Liver (tissue), 3 donors: ENCODE data around the gene MKNK2.

ENCODE experiments used
- FOXA1 ChIP-seq: IDR thresholded peaks from 2 replicates; pipeline ENCODE4 v1.6.1; 2016; ENCODE audit warnings: antibody characterized with exemption
- GABPA ChIP-seq, 2 donors: IDR thresholded peaks in 1 of 2; conservative IDR thresholded peaks in 1 of 2; 2 replicates each; pipeline ENCODE4 v1.6.1; 2016; ENCODE audit warnings: antibody characterized with exemption in 2 of 2, mild to moderate bottlenecking in 1 of 2, moderate library complexity in 1 of 2
- JUND ChIP-seq, 2 donors: IDR thresholded peaks; 2 replicates each; pipeline ENCODE4 v1.6.1; 2016; ENCODE audit warnings: antibody characterized with exemption in 2 of 2
- RAD21 ChIP-seq, 2 donors: IDR thresholded peaks; 2 replicates each; pipeline ENCODE4 v1.6.1; 2016; ENCODE audit warnings: antibody characterized with exemption in 2 of 2, mild to moderate bottlenecking in 2 of 2
- SP1 ChIP-seq: IDR thresholded peaks from 2 replicates; pipeline ENCODE4 v1.6.1; 2018; ENCODE audit warnings: antibody characterized with exemption, mild to moderate bottlenecking
- TF ChIP-seq, protein P1 (sequence below): fragments of 150-350 bp; IDR thresholded peaks from 2 replicates; pipeline ENCODE4 v1.5.1; 2017; ENCODE audit warnings: improper control_type of control experiment, low read depth, low read length; ENCODE audit not compliant: missing input control
- TF ChIP-seq, protein P2 (sequence below): IDR thresholded peaks from 2 replicates; pipeline ENCODE4 v1.6.1; 2016; ENCODE audit warnings: antibody characterized with exemption
- TF ChIP-seq, protein P3 (sequence below): IDR thresholded peaks from 2 replicates; pipeline ENCODE4 v1.6.1; 2016; ENCODE audit warnings: antibody characterized with exemption, mild to moderate bottlenecking
- donor health status: healthy.
- donor health status: healthy.

DNA sequence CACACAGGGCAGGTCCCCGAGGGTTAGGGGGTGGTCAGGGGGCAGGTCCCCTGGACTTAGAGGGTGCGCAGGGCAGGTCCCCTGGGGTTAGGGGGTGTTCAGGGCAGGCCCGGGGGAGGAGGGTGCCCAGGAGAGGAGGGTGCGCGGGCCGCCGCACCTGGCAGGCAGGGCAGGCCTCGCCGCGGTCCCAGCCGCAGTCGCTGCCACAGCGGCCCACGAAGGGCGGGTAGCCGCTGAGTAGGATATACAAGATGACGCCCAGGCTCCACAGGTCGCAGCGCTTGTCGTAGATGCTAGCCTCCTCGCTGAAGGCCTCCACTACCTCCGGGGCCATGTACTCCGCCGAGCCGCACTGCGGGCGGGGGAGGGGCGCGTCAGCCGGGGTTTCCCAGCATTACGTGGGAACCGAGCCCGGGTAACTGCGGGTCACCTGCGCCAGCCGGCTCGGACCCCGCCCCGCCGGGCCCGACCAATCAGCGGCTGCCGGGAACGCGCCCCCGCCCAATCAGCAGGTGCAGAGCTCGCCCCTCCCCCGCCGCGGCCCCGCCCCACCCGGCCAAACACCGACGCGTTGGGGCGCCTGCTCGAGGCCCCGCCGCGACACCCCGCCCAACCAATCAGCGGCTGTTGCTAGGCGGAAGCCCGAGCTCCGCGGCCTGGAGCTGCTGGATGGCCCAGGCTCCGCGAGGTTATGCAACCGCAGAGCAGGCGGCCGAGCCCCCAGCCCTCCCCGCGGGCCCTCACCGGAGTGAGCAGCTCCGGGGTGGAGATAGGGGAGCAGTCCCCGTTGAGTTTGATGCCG is 9.2 kb downstream of the MKNK2 start:
- TF ChIP-seq, protein P1, sequence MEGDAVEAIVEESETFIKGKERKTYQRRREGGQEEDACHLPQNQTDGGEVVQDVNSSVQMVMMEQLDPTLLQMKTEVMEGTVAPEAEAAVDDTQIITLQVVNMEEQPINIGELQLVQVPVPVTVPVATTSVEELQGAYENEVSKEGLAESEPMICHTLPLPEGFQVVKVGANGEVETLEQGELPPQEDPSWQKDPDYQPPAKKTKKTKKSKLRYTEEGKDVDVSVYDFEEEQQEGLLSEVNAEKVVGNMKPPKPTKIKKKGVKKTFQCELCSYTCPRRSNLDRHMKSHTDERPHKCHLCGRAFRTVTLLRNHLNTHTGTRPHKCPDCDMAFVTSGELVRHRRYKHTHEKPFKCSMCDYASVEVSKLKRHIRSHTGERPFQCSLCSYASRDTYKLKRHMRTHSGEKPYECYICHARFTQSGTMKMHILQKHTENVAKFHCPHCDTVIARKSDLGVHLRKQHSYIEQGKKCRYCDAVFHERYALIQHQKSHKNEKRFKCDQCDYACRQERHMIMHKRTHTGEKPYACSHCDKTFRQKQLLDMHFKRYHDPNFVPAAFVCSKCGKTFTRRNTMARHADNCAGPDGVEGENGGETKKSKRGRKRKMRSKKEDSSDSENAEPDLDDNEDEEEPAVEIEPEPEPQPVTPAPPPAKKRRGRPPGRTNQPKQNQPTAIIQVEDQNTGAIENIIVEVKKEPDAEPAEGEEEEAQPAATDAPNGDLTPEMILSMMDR: no peak
- TF ChIP-seq RAD21 (IDR thresholded peaks at IDR 0.05): peak in 1 of 2 donors; percentile 2
- TF ChIP-seq, protein P2, sequence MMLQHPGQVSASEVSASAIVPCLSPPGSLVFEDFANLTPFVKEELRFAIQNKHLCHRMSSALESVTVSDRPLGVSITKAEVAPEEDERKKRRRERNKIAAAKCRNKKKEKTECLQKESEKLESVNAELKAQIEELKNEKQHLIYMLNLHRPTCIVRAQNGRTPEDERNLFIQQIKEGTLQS: no peak
- TF ChIP-seq SP1: peak; percentile 91
- TF ChIP-seq, protein P3, sequence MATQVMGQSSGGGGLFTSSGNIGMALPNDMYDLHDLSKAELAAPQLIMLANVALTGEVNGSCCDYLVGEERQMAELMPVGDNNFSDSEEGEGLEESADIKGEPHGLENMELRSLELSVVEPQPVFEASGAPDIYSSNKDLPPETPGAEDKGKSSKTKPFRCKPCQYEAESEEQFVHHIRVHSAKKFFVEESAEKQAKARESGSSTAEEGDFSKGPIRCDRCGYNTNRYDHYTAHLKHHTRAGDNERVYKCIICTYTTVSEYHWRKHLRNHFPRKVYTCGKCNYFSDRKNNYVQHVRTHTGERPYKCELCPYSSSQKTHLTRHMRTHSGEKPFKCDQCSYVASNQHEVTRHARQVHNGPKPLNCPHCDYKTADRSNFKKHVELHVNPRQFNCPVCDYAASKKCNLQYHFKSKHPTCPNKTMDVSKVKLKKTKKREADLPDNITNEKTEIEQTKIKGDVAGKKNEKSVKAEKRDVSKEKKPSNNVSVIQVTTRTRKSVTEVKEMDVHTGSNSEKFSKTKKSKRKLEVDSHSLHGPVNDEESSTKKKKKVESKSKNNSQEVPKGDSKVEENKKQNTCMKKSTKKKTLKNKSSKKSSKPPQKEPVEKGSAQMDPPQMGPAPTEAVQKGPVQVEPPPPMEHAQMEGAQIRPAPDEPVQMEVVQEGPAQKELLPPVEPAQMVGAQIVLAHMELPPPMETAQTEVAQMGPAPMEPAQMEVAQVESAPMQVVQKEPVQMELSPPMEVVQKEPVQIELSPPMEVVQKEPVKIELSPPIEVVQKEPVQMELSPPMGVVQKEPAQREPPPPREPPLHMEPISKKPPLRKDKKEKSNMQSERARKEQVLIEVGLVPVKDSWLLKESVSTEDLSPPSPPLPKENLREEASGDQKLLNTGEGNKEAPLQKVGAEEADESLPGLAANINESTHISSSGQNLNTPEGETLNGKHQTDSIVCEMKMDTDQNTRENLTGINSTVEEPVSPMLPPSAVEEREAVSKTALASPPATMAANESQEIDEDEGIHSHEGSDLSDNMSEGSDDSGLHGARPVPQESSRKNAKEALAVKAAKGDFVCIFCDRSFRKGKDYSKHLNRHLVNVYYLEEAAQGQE: peak; percentile 50
- peak in 1 of 2 donors; percentile 52 for TF ChIP-seq GABPA (IDR thresholded peaks at IDR 0.05 in 1 of 2, conservative IDR thresholded peaks at IDR 0.05 in 1 of 2)
- no peak for TF ChIP-seq FOXA1
- TF ChIP-seq JUND (IDR thresholded peaks at IDR 0.05): no peak
